ENCODE results near the gene LONP1. TPM values are rescaled to one million over a fixed set of nuclear protein-coding genes. Genes with fewer than 3 reads are reported as not detected.

LONP1 gene, protein sequence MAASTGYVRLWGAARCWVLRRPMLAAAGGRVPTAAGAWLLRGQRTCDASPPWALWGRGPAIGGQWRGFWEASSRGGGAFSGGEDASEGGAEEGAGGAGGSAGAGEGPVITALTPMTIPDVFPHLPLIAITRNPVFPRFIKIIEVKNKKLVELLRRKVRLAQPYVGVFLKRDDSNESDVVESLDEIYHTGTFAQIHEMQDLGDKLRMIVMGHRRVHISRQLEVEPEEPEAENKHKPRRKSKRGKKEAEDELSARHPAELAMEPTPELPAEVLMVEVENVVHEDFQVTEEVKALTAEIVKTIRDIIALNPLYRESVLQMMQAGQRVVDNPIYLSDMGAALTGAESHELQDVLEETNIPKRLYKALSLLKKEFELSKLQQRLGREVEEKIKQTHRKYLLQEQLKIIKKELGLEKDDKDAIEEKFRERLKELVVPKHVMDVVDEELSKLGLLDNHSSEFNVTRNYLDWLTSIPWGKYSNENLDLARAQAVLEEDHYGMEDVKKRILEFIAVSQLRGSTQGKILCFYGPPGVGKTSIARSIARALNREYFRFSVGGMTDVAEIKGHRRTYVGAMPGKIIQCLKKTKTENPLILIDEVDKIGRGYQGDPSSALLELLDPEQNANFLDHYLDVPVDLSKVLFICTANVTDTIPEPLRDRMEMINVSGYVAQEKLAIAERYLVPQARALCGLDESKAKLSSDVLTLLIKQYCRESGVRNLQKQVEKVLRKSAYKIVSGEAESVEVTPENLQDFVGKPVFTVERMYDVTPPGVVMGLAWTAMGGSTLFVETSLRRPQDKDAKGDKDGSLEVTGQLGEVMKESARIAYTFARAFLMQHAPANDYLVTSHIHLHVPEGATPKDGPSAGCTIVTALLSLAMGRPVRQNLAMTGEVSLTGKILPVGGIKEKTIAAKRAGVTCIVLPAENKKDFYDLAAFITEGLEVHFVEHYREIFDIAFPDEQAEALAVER
- 10 to 100 TPM; 41.6 to 69.2 (median 51.5) TPM for polyA plus RNA-seq
- long read RNA-seq, donor 1, result 0 reads
- long read RNA-seq, donor 2, partial matches to known transcripts, result 0 of 4 reads
- long read RNA-seq, donor 2, other reads (novel, unspliced or antisense), result 0 of 4 reads
- long read RNA-seq, donor 3, partial matches to known transcripts, result 5 of 6 reads
- long read RNA-seq, donor 3, other reads (novel, unspliced or antisense), result 0 of 6 reads
- long read RNA-seq, donor 4, result 0 reads
- long read RNA-seq, donor 5, result 0 reads
- long read RNA-seq, donor 6, partial matches to known transcripts, result 0 of 1 reads
- long read RNA-seq, donor 6, other reads (novel, unspliced or antisense), result 0 of 1 reads
- long read RNA-seq, donor 7, transcript LONP1-201 (18 exons, 3,236 nt), result major isoform, 11 of 20 reads
- long read RNA-seq, donor 7, partial matches to known transcripts, result 9 of 20 reads
- long read RNA-seq, donor 7, other reads (novel, unspliced or antisense), result 0 of 20 reads
- long read RNA-seq, donor 8, result 0 reads
- long read RNA-seq, donor 9, partial matches to known transcripts, result 0 of 1 reads
- long read RNA-seq, donor 9, other reads (novel, unspliced or antisense), result 0 of 1 reads
- long read RNA-seq, donor 10, partial matches to known transcripts, result 0 of 2 reads
- long read RNA-seq, donor 10, other reads (novel, unspliced or antisense), result 0 of 2 reads

GRCh38 chr19:5719961-5720790 lies at the start of gene LONP1, which contains the start of gene CATSPERD:
Gene LONP1 (minus strand): TSS chr19:5720146. CDS start chr19:5720132, 14 bp downstream.
Gene CATSPERD (plus strand): TSS chr19:5720637. CDS start chr19:5720738, 101 bp downstream.
- H3K36me3 ChIP-seq (ENCODE audit: control insufficient read depth in 3 of 3, insufficient read depth in 2 of 3, low read depth in 1 of 3, low read length in 3 of 3), result peaks cover 0 to 13% (median 2%) of the 10 kb centered on the region in 3 donors
- FAIRE-seq (no peak), DNase-seq (peak; percentile 99 to 100)
- H3K27me3 ChIP-seq (ENCODE audit: control insufficient read depth in 3 of 3, insufficient read depth in 3 of 3, low read length in 3 of 3), result no peaks in the 10 kb centered on the region
- H3K4me1 ChIP-seq (ENCODE audit: control insufficient read depth in 3 of 3, insufficient read depth in 2 of 3, low read depth in 1 of 3, low read length in 2 of 3), result peaks cover 2 to 15% (median 13%) of the 10 kb centered on the region in 3 donors
- peak within 1 kb of the TSS; percentile 91 to 95 (median 93) for H3K27ac ChIP-seq (ENCODE audit: low read depth in 1 of 3, low read length in 2 of 3)
- peak within 1 kb of the TSS; percentile 87 to 99 (median 88) for H3K4me3 ChIP-seq (ENCODE audit: low read depth in 1 of 3, low read length in 3 of 3)
- no peaks in the 10 kb centered on the region for H3K9me3 ChIP-seq (ENCODE audit: control insufficient read depth in 2 of 2, insufficient read depth in 1 of 2, low read depth in 1 of 2, low read length in 1 of 2)
- WGBS, 3 donors, result 0 to 1% (median 0%) methylated on average over 70 to 90 of the region's 90 CpGs

GRCh38 chr19:5767949-5768348 lies 48.0 kb upstream of the LONP1 start:
- WGBS, 3 donors, result 83 to 93% (median 85%) methylated on average over 8 to 10 of the region's 10 CpGs
- Histone ChIP-seq H3K9me3 (ENCODE audit: control insufficient read depth in 2 of 2, insufficient read depth in 1 of 2, low read depth in 1 of 2, low read length in 1 of 2) (peaks cover 0 to 4% of the 10 kb centered on the region in 2 donors), H3K36me3 (ENCODE audit: control insufficient read depth in 3 of 3, insufficient read depth in 2 of 3, low read depth in 1 of 3, low read length in 3 of 3) (no peaks in the 10 kb centered on the region), H3K27me3 (ENCODE audit: control insufficient read depth in 3 of 3, insufficient read depth in 3 of 3, low read length in 3 of 3) (peaks cover 0 to 3% (median 2%) of the 10 kb centered on the region in 3 donors), H3K4me1 (ENCODE audit: control insufficient read depth in 3 of 3, insufficient read depth in 2 of 3, low read depth in 1 of 3, low read length in 2 of 3) (no peaks in the 10 kb centered on the region), H3K27ac (ENCODE audit: low read depth in 1 of 3, low read length in 2 of 3) (no peak overlapping the region), H3K4me3 (ENCODE audit: low read depth in 1 of 3, low read length in 3 of 3) (no peak overlapping the region)
- FAIRE-seq (no peak), DNase-seq (no peak)

- Histone ChIP-seq H3K36me3 (ENCODE audit: control insufficient read depth in 3 of 3, insufficient read depth in 2 of 3, low read depth in 1 of 3, low read length in 3 of 3) (no peaks in the 10 kb centered on the region), H3K27ac (ENCODE audit: low read depth in 1 of 3, low read length in 2 of 3) (no peak overlapping the region), H3K9me3 (ENCODE audit: control insufficient read depth in 2 of 2, insufficient read depth in 1 of 2, low read depth in 1 of 2, low read length in 1 of 2) (peaks cover 0 to 4% of the 10 kb centered on the region in 2 donors), H3K4me3 (ENCODE audit: low read depth in 1 of 3, low read length in 3 of 3) (no peak overlapping the region), H3K4me1 (ENCODE audit: control insufficient read depth in 3 of 3, insufficient read depth in 2 of 3, low read depth in 1 of 3, low read length in 2 of 3) (no peaks in the 10 kb centered on the region), H3K27me3 (ENCODE audit: control insufficient read depth in 3 of 3, insufficient read depth in 3 of 3, low read length in 3 of 3) (no peaks in the 10 kb centered on the region)
- 92 to 95% (median 92%) methylated on average over 3 of the region's 3 CpGs for WGBS, 3 donors
- DNase-seq (no peak), FAIRE-seq (no peak)
Measured at GRCh38 chr19:5765220-5765619, 45.3 kb upstream of the LONP1 start.

DNA sequence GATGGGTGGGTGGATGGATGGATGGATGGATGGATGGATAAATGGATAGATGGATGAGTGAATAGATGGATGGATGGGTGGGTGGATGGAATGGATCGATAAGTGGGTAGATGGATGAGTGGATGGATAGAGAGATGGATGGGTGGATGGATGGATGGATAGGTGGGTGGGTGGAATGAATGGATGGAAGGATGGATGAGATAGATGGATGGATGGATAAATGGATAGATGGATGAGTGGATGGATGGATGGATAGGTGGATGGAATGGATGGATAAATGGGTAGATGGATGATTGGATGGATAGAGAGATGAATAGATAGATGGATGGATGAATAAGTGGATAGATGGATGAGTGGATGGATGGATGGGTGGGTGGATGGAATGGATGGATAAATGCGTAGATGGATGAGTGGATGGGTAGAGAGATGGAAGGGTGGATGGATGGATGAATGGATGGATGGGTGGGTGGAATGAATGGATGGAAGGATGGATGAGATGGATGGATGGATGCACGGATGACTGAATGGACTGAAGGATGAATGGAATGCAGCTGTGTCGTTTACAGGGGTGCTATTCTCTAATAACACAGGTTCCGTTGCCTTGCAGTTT lies 42.8 kb upstream of the LONP1 start:
- H3K36me3 ChIP-seq (ENCODE audit: control insufficient read depth in 3 of 3, insufficient read depth in 2 of 3, low read depth in 1 of 3, low read length in 3 of 3), result no peaks in the 10 kb centered on the region
- H3K27ac ChIP-seq (ENCODE audit: low read depth in 1 of 3, low read length in 2 of 3), result no peak overlapping the region
- DNase-seq (no peak), FAIRE-seq (no peak)
- H3K4me3 ChIP-seq (ENCODE audit: low read depth in 1 of 3, low read length in 3 of 3), result no peak overlapping the region
- WGBS, 3 donors, result 86 to 90% (median 89%) methylated on average over 5 of the region's 5 CpGs
- peaks cover 0 to 4% of the 10 kb centered on the region in 2 donors for H3K9me3 ChIP-seq (ENCODE audit: control insufficient read depth in 2 of 2, insufficient read depth in 1 of 2, low read depth in 1 of 2, low read length in 1 of 2)
- H3K27me3 ChIP-seq (ENCODE audit: control insufficient read depth in 3 of 3, insufficient read depth in 3 of 3, low read length in 3 of 3), result no peaks in the 10 kb centered on the region
- H3K4me1 ChIP-seq (ENCODE audit: control insufficient read depth in 3 of 3, insufficient read depth in 2 of 3, low read depth in 1 of 3, low read length in 2 of 3), result no peaks in the 10 kb centered on the region

- FAIRE-seq, result no peak
- H3K4me1 ChIP-seq (ENCODE audit: control insufficient read depth in 3 of 3, insufficient read depth in 2 of 3, low read depth in 1 of 3, low read length in 2 of 3), result no peaks in the 10 kb centered on the region
- DNase-seq, result no peak
- no peaks in the 10 kb centered on the region for H3K36me3 ChIP-seq (ENCODE audit: control insufficient read depth in 3 of 3, insufficient read depth in 2 of 3, low read depth in 1 of 3, low read length in 3 of 3)
- no peak overlapping the region for H3K27ac ChIP-seq (ENCODE audit: low read depth in 1 of 3, low read length in 2 of 3)
- 59 to 71% (median 68%) methylated on average over 6 of the region's 6 CpGs for WGBS, 3 donors
- no peaks in the 10 kb centered on the region for H3K27me3 ChIP-seq (ENCODE audit: control insufficient read depth in 3 of 3, insufficient read depth in 3 of 3, low read length in 3 of 3)
- no peak overlapping the region for H3K4me3 ChIP-seq (ENCODE audit: low read depth in 1 of 3, low read length in 3 of 3)
- no peaks in the 10 kb centered on the region for H3K9me3 ChIP-seq (ENCODE audit: control insufficient read depth in 2 of 2, insufficient read depth in 1 of 2, low read depth in 1 of 2, low read length in 1 of 2)
Measured at GRCh38 chr19:5753743-5754142, 33.8 kb upstream of the LONP1 start.

GRCh38 chr19:5751709-5752108 lies 31.8 kb upstream of the LONP1 start:
- Histone ChIP-seq H3K27ac (ENCODE audit: low read depth in 1 of 3, low read length in 2 of 3) (no peak overlapping the region), H3K27me3 (ENCODE audit: control insufficient read depth in 3 of 3, insufficient read depth in 3 of 3, low read length in 3 of 3) (peaks cover 0 to 2% (median 0%) of the 10 kb centered on the region in 3 donors), H3K4me1 (ENCODE audit: control insufficient read depth in 3 of 3, insufficient read depth in 2 of 3, low read depth in 1 of 3, low read length in 2 of 3) (no peaks in the 10 kb centered on the region), H3K36me3 (ENCODE audit: control insufficient read depth in 3 of 3, insufficient read depth in 2 of 3, low read depth in 1 of 3, low read length in 3 of 3) (no peaks in the 10 kb centered on the region), H3K4me3 (ENCODE audit: low read depth in 1 of 3, low read length in 3 of 3) (no peak overlapping the region), H3K9me3 (ENCODE audit: control insufficient read depth in 2 of 2, insufficient read depth in 1 of 2, low read depth in 1 of 2, low read length in 1 of 2) (no peaks in the 10 kb centered on the region)
- no peak for FAIRE-seq
- DNase-seq, result no peak
- 43 to 72% (median 46%) methylated on average over 7 of the region's 7 CpGs for WGBS, 3 donors

- DNase-seq (no peak), FAIRE-seq (no peak)
- Histone ChIP-seq H3K4me1 (ENCODE audit: control insufficient read depth in 3 of 3, insufficient read depth in 2 of 3, low read depth in 1 of 3, low read length in 2 of 3) (no peaks in the 10 kb centered on the region), H3K27ac (ENCODE audit: low read depth in 1 of 3, low read length in 2 of 3) (no peak overlapping the region), H3K4me3 (ENCODE audit: low read depth in 1 of 3, low read length in 3 of 3) (no peak overlapping the region), H3K9me3 (ENCODE audit: control insufficient read depth in 2 of 2, insufficient read depth in 1 of 2, low read depth in 1 of 2, low read length in 1 of 2) (no peaks in the 10 kb centered on the region), H3K36me3 (ENCODE audit: control insufficient read depth in 3 of 3, insufficient read depth in 2 of 3, low read depth in 1 of 3, low read length in 3 of 3) (no peaks in the 10 kb centered on the region), H3K27me3 (ENCODE audit: control insufficient read depth in 3 of 3, insufficient read depth in 3 of 3, low read length in 3 of 3) (peaks cover 0 to 2% (median 0%) of the 10 kb centered on the region in 3 donors)
- 82 to 88% (median 83%) methylated on average over 5 of the region's 5 CpGs for WGBS, 3 donors
Measured at GRCh38 chr19:5749505-5749904, 29.6 kb upstream of the LONP1 start.
